ENCODE measurements around the gene COQ6. TPM values are rescaled to one million over a fixed set of nuclear protein-coding genes. Genes with fewer than 3 reads are reported as not detected.
"Not testable (repeated sequence)": the region's sequence is repeated elsewhere in the genome, so short reads cannot be mapped to it uniquely, and the experiment has no call there.

COQ6 gene
- total RNA-seq, 1 donor from 2014 or later, result 49.8 TPM

GRCh38 chr14:73988065-73988464 lies 38.0 kb downstream of the COQ6 start:
- no peak overlapping the region for H3K27ac ChIP-seq (replicated peaks)
- H3K4me1 ChIP-seq, result no peaks in the 10 kb centered on the region
- no peak for TF ChIP-seq CTCF (IDR thresholded peaks at IDR 0.05; ENCODE audit: borderline replicate concordance)
- intact Hi-C loops (cut with micrococcal nuclease), result no loop called here
- H3K27me3 ChIP-seq (ENCODE audit: low read depth), result no peaks in the 10 kb centered on the region
- no peak overlapping the region for H3K4me3 ChIP-seq
- no peak for DNase-seq
- H3K9me3 ChIP-seq (replicated peaks), result no peaks in the 10 kb centered on the region
- peaks cover 38% of the 10 kb centered on the region for H3K36me3 ChIP-seq

- DNase-seq; H3K4me3 ChIP-seq; H3K9me3 ChIP-seq (replicated peaks); H3K27me3 ChIP-seq (ENCODE audit: low read depth); intact Hi-C loops (cut with micrococcal nuclease); H3K4me1 ChIP-seq; H3K27ac ChIP-seq (replicated peaks): not testable (repeated sequence)
- peaks cover 36% of the 10 kb centered on the region for H3K36me3 ChIP-seq
Observed at GRCh38 chr14:73988656-73989055, 38.6 kb downstream of the COQ6 start.

- no peaks in the 10 kb centered on the region for H3K4me1 ChIP-seq
- H3K27ac ChIP-seq (replicated peaks), result no peak overlapping the region
- H3K27me3 ChIP-seq (ENCODE audit: low read depth), result no peaks in the 10 kb centered on the region
- no peak for TF ChIP-seq CTCF (IDR thresholded peaks at IDR 0.05; ENCODE audit: borderline replicate concordance)
- H3K9me3 ChIP-seq (replicated peaks), result no peaks in the 10 kb centered on the region
- no peak for DNase-seq
- peaks cover 21% of the 10 kb centered on the region for H3K36me3 ChIP-seq
- intact Hi-C loops (cut with micrococcal nuclease), result no loop called here
- no peak overlapping the region for H3K4me3 ChIP-seq
Observed at GRCh38 chr14:73991092-73991491, 41.0 kb downstream of the COQ6 start.

GRCh38 chr14:73994926-73995325 lies 44.8 kb downstream of the COQ6 start:
- H3K9me3 ChIP-seq (replicated peaks); H3K27ac ChIP-seq (replicated peaks); DNase-seq; H3K4me1 ChIP-seq; H3K4me3 ChIP-seq; intact Hi-C loops (cut with micrococcal nuclease); H3K27me3 ChIP-seq (ENCODE audit: low read depth); H3K36me3 ChIP-seq: not testable (repeated sequence)

- Histone ChIP-seq H3K27ac (replicated peaks) (no peak overlapping the region), H3K4me3 (no peak overlapping the region), H3K4me1 (no peaks in the 10 kb centered on the region), H3K27me3 (ENCODE audit: low read depth) (no peaks in the 10 kb centered on the region), H3K9me3 (replicated peaks) (no peaks in the 10 kb centered on the region), H3K36me3 (peaks cover 10% of the 10 kb centered on the region)
- no peak for DNase-seq
- TF ChIP-seq CTCF (IDR thresholded peaks at IDR 0.05; ENCODE audit: borderline replicate concordance), result no peak
- intact Hi-C loops (cut with micrococcal nuclease), result no loop called here
Observed at GRCh38 chr14:73995977-73996378, 45.9 kb downstream of the COQ6 start.

GRCh38 chr14:73996731-73997107 lies 46.6 kb downstream of the COQ6 start:
- no peak overlapping the region for H3K27ac ChIP-seq (replicated peaks)
- DNase-seq, result no peak
- H3K36me3 ChIP-seq, result peaks cover 10% of the 10 kb centered on the region
- no peak overlapping the region for H3K4me3 ChIP-seq
- H3K4me1 ChIP-seq, result no peaks in the 10 kb centered on the region
- H3K27me3 ChIP-seq (ENCODE audit: low read depth), result no peaks in the 10 kb centered on the region
- H3K9me3 ChIP-seq (replicated peaks), result no peaks in the 10 kb centered on the region
- TF ChIP-seq CTCF (IDR thresholded peaks at IDR 0.05; ENCODE audit: borderline replicate concordance), result no peak
- intact Hi-C loops (cut with micrococcal nuclease), result no loop called here
